Central memory CD8-positive, alpha-beta T cell (primary cell): ENCODE data around the gene KRTAP17-1.

Source experiments
- ATAC-seq: fragments of 150-1000 bp; cut with Tn5 transposase; replicated peaks from 2 replicates; pipeline ENCODE4 v1.10.0; 2022; ENCODE audit warnings: mild to moderate bottlenecking, moderate FRiP score, moderate number of reproducible peaks; ENCODE audit not compliant: poor library complexity, severe bottlenecking; ENCODE audit errors: extremely low read depth
- DNase-seq, 2 donors: peaks; one replicate each; pipeline ENCODE4 v3.0.0; 2021; ENCODE audit warnings: low spot score in 2 of 2
- H3K27ac Mint-ChIP-seq: one replicate; pipeline ENCODE4 v1.8.0; 2022; ENCODE audit warnings: low read depth, mild to moderate bottlenecking, moderate library complexity, mixed read lengths
- H3K27me3 Mint-ChIP-seq: one replicate; pipeline ENCODE4 v1.8.0; 2022; ENCODE audit warnings: mixed read lengths
- H3K36me3 Mint-ChIP-seq: one replicate; pipeline ENCODE4 v1.8.0; 2022; ENCODE audit warnings: mild to moderate bottlenecking, moderate library complexity, mixed read lengths; ENCODE audit not compliant: insufficient read depth
- H3K4me1 Mint-ChIP-seq: one replicate; pipeline ENCODE4 v1.8.0; 2022; ENCODE audit warnings: mixed read lengths
- H3K4me3 Mint-ChIP-seq: one replicate; pipeline ENCODE4 v1.8.0; 2022; ENCODE audit warnings: mild to moderate bottlenecking, moderate library complexity, mixed read lengths
- H3K9me3 Mint-ChIP-seq: one replicate; pipeline ENCODE4 v1.8.0; 2022; ENCODE audit warnings: mixed read lengths

KRTAP17-1 gene

DNA sequence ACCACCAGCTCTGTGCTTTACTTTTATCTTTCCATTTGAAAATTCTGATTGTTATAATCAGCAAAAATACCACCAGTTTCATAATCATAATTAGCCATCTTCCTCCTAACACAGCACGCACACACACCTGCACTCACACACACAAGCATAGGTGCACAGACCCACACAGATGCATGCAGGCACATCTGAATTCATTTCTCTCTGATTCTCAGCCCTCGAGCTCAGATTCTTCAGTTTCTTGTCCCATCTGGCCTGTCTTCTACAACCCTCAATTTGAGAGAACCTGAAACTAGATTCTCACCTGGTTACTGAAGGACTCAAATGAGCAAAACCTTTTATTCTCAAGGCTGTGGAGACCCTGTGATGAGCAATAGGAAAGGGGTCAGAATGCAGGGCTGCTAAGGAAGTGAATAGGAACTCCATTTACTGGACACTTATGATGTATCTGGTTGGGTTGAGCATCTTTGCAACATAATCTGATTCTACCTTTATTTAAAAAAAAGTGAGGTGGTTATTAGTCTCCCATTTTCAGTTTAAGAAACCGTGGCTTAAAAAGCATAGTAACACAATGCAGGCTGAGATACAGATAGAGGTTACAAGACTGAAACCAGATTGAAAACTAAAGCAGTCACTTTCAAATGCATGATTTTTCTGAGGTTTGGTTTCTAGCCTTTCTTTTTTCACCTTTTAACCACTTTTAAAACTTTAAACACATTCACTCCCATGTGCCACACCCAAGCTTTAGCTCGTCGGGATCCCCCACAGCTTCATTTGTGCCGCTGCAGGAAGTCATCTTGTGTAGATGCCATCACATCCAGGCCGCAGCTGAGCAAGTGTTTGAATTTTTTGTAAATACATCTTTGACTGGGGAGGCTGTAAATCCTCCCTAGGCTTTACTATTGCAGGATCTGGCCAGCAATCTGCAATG, 25.7 kb upstream of the KRTAP17-1 start:
- Mint-ChIP-seq H3K27me3 (no peaks in the 10 kb centered on the region), H3K36me3 (peaks cover 20% of the 10 kb centered on the region), H3K9me3 (peaks cover 6% of the 10 kb centered on the region), H3K27ac (peak overlapping the region; percentile 98), H3K4me3 (peak overlapping the region; percentile 67), H3K4me1 (peaks cover 53% of the 10 kb centered on the region)
- DNase-seq (peak; percentile 39 to 76), ATAC-seq (peak; percentile 55)

GRCh38 chr17:41340494-41340893, 25.0 kb upstream of the KRTAP17-1 start:
- DNase-seq, result no peak
- Mint-ChIP-seq H3K4me3 (peak overlapping the region; percentile 67), H3K4me1 (peaks cover 60% of the 10 kb centered on the region), H3K36me3 (peaks cover 20% of the 10 kb centered on the region), H3K9me3 (peaks cover 6% of the 10 kb centered on the region), H3K27ac (peak overlapping the region; percentile 98), H3K27me3 (no peaks in the 10 kb centered on the region)
- no peak for ATAC-seq

DNA sequence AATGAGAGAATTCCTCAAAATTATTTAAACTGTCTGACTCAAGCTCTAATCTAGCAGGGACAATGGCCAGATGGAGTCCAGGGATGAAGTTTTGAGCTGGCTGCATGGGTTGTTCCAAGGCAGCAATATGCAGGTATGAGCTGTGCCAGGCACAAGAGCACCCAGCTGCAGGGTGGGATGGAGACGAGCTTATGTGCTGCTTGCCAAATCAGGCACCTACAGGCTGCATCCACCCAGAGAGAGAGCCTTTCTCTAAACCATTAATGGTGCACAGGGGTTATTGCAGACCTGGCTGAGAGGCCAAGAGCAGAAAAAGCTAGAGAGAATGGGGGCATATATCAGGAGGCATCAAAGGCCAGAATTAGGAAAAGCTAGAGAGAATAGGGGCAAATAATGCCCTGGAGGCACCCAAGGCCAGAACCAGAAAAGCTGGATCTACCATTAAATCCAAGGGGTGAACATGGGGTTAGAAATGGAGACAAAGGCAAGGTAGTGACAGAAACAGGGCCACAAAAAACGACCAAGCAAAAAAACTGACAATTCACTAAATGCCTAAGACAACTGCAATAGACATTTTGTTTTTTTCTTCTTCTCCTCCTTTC, 24.2 kb upstream of the KRTAP17-1 start:
- Mint-ChIP-seq H3K27me3 (no peaks in the 10 kb centered on the region), H3K27ac (peak overlapping the region; percentile 98), H3K4me3 (peak overlapping the region; percentile 67), H3K4me1 (peaks cover 68% of the 10 kb centered on the region), H3K36me3 (peaks cover 20% of the 10 kb centered on the region), H3K9me3 (peaks cover 6% of the 10 kb centered on the region)
- DNase-seq, result no peak
- ATAC-seq, result no peak

DNA sequence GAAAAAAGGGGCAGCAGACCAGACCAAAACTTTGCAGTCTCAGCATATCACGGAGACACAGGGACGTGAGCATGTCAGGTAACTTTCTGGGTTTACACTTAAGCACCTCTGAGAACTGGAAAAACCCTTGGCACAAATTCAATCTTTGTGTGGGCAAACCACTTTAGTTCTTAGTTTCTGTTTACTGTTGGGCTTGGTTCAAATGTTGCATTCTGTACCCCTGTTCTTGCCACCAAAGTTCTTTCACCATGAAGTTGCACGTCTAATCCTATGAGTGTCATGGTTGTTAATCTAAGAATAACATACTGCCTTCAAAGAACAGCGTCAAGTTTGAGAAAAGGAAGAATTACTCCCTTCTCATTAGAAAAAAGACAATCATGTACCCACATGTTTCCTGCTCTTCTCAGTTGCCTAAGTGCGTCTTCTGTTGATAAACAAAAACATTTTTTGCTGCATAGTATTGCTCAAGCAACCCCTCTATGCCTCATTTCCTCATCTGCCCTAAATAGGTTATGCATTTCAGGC, 23.5 kb upstream of the KRTAP17-1 start:
- peak; percentile 83 for ATAC-seq
- Mint-ChIP-seq H3K4me1 (peaks cover 75% of the 10 kb centered on the region), H3K27me3 (no peaks in the 10 kb centered on the region), H3K27ac (peak overlapping the region; percentile 98), H3K4me3 (peak overlapping the region; percentile 67), H3K36me3 (peaks cover 18% of the 10 kb centered on the region), H3K9me3 (peaks cover 6% of the 10 kb centered on the region)
- peak in 1 of 2 donors; percentile 77 for DNase-seq

GRCh38 chr17:41335747-41336146, 20.2 kb upstream of the KRTAP17-1 start:
- peak overlapping the region; percentile 63 for H3K27ac Mint-ChIP-seq
- DNase-seq (no peak), ATAC-seq (no peak)
- peaks cover 10% of the 10 kb centered on the region for H3K36me3 Mint-ChIP-seq
- no peaks in the 10 kb centered on the region for H3K27me3 Mint-ChIP-seq
- peak overlapping the region; percentile 48 for H3K4me3 Mint-ChIP-seq
- peaks cover 60% of the 10 kb centered on the region for H3K4me1 Mint-ChIP-seq
- H3K9me3 Mint-ChIP-seq, result no peaks in the 10 kb centered on the region

- DNase-seq (peak in 1 of 2 donors; percentile 29), ATAC-seq (no peak)
- peak overlapping the region; percentile 63 for H3K27ac Mint-ChIP-seq
Measured at GRCh38 chr17:41334385-41335305, 19.1 kb upstream of the KRTAP17-1 start.

DNA sequence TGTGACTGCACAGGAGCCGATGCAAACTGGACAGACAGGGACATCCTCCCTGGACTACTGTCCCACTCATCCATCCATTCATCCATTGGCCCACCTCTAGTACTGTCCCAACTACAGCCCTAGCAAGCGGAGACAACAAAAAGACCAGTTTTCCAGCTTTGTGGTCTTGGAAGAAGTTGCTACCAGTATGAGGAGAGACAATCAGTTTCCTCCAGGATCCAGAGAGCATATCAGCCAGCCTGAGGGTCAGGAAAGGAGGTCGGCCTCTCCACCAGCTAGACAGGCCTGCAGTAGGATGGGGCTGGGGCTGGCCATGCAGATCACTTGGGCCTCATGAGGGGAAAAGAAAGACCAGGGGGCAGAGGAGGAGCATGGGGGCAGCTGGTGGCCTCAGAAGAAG, 18.3 kb upstream of the KRTAP17-1 start:
- DNase-seq (no peak), ATAC-seq (no peak)
- Mint-ChIP-seq H3K27me3 (no peaks in the 10 kb centered on the region), H3K36me3 (no peaks in the 10 kb centered on the region), H3K4me3 (peak overlapping the region; percentile 31), H3K9me3 (no peaks in the 10 kb centered on the region), H3K27ac (peak overlapping the region; percentile 63), H3K4me1 (peaks cover 41% of the 10 kb centered on the region)

More at GRCh38 chr17:41334385-41335305, 19.1 kb upstream of the KRTAP17-1 start:
- Mint-ChIP-seq H3K4me1 (peaks cover 49% of the 10 kb centered on the region), H3K9me3 (no peaks in the 10 kb centered on the region), H3K4me3 (peak overlapping the region; percentile 48), H3K27me3 (no peaks in the 10 kb centered on the region), H3K36me3 (peaks cover 5% of the 10 kb centered on the region)

GRCh38 chr17:41333098-41333497, 17.6 kb upstream of the KRTAP17-1 start:
- no peaks in the 10 kb centered on the region for H3K9me3 Mint-ChIP-seq
- peak overlapping the region; percentile 63 for H3K27ac Mint-ChIP-seq
- no peaks in the 10 kb centered on the region for H3K36me3 Mint-ChIP-seq
- DNase-seq (no peak), ATAC-seq (no peak)
- peaks cover 41% of the 10 kb centered on the region for H3K4me1 Mint-ChIP-seq
- H3K27me3 Mint-ChIP-seq, result no peaks in the 10 kb centered on the region
- peak overlapping the region; percentile 31 for H3K4me3 Mint-ChIP-seq

DNA sequence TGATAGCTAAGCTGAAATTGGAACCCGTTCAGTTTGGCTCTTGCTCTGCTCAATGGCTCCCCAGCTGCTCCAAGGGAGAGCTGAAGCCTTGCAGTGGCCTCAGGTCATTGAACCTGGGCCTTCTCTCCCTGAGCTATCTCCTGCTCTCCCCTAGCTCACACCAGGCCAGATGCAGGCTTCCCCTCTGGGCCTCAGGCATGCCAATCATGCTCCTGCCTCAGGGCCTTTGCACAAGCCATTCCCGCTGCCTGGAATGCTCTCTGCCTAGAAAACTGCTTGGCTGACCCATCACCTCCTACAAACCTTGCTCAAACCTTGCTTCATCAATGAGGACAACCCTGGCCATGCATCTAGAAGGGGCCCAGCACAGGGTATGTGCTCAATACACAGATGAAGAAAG, 16.7 kb upstream of the KRTAP17-1 start:
- H3K9me3 Mint-ChIP-seq, result no peaks in the 10 kb centered on the region
- H3K4me1 Mint-ChIP-seq, result peaks cover 44% of the 10 kb centered on the region
- DNase-seq (no peak), ATAC-seq (no peak)
- H3K36me3 Mint-ChIP-seq, result peaks cover 2% of the 10 kb centered on the region
- peak overlapping the region; percentile 12 for H3K27ac Mint-ChIP-seq
- H3K4me3 Mint-ChIP-seq, result no peak overlapping the region
- H3K27me3 Mint-ChIP-seq, result no peaks in the 10 kb centered on the region

GRCh38 chr17:41331606-41332005, 16.1 kb upstream of the KRTAP17-1 start:
- Mint-ChIP-seq H3K4me3 (no peak overlapping the region), H3K27me3 (no peaks in the 10 kb centered on the region), H3K27ac (no peak overlapping the region), H3K9me3 (no peaks in the 10 kb centered on the region), H3K36me3 (peaks cover 2% of the 10 kb centered on the region), H3K4me1 (peaks cover 50% of the 10 kb centered on the region)
- ATAC-seq, result no peak
- DNase-seq, result no peak

DNA sequence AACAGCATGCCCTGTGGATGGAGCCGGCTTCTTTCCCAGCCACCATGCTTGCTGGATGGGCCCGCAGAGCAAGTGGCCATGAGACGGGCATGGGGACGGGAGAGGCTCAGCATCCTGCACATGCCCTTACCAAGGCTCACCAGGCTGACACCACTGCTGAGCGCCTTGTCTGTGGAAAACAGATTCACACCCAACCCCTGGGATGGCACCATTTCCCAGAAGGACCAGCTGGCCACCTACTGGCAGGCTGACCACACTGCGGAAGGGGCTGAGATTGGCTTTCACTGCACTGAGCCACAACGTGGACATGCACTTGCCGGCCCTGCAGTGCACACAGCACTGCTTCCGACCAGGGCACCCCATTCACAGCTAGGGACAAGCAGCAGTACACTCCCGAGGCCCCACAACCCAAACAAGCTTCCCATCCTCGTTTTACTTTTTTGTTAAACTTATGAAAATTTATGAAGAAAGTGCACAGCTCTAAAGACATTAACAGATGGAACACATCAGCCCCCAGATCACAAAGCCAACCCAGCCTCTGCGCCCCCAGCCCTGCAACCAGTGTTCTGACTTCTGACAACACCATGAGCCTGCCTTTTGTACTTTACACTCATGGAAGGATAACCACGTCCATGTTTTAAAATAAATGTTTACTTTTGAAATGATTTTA, 13.9 kb upstream of the KRTAP17-1 start:
- Mint-ChIP-seq H3K27ac (no peak overlapping the region), H3K9me3 (no peaks in the 10 kb centered on the region), H3K4me3 (no peak overlapping the region), H3K27me3 (no peaks in the 10 kb centered on the region), H3K4me1 (peaks cover 42% of the 10 kb centered on the region), H3K36me3 (peaks cover 3% of the 10 kb centered on the region)
- no peak for DNase-seq
- no peak for ATAC-seq
